H9 (cell line): ENCODE results near the gene SOBP. TPM values are rescaled to one million over a fixed set of nuclear protein-coding genes. Genes with fewer than 3 reads are reported as not detected.

Experiments used
- DNase-seq: peaks from one replicate; pipeline ENCODE4 v3.0.0-alpha.2; 2017
- H2AFZ ChIP-seq: one replicate; pipeline ENCODE4 v1.6.1; 2013; ENCODE audit warnings: mild to moderate bottlenecking, low read length, control low read depth, moderate library complexity
- H2AK5ac ChIP-seq: 2 replicates; pipeline ENCODE4 v1.6.1; 2013; ENCODE audit warnings: low read length, control low read depth, mixed read lengths; ENCODE audit not compliant: insufficient read length
- H2BK120ac ChIP-seq: one replicate; pipeline ENCODE4 v1.6.1; 2013; ENCODE audit warnings: low read depth, mild to moderate bottlenecking, low read length, control low read depth, inconsistent platforms; ENCODE audit not compliant: poor library complexity, severe bottlenecking
- H2BK12ac ChIP-seq: 2 replicates; pipeline ENCODE4 v1.6.1; 2013; ENCODE audit warnings: low read length, control low read depth, mixed read lengths, low read depth; ENCODE audit not compliant: insufficient read length
- H2BK15ac ChIP-seq: 2 replicates; pipeline ENCODE4 v1.6.1; 2013; ENCODE audit warnings: low read depth, low read length, control low read depth
- H2BK20ac ChIP-seq: one replicate; pipeline ENCODE4 v1.6.1; 2013; ENCODE audit warnings: low read depth, mild to moderate bottlenecking, low read length, control low read depth, inconsistent platforms; ENCODE audit not compliant: poor library complexity, severe bottlenecking
- H2BK5ac ChIP-seq: 2 replicates; pipeline ENCODE4 v1.6.1; 2013; ENCODE audit warnings: low read length, control low read depth, mixed read lengths; ENCODE audit not compliant: insufficient read length
- H3K14ac ChIP-seq: 2 replicates; pipeline ENCODE4 v1.6.1; 2013; ENCODE audit warnings: low read length, control low read depth; ENCODE audit not compliant: insufficient read depth
- H3K18ac ChIP-seq: 2 replicates; pipeline ENCODE4 v1.6.1; 2013; ENCODE audit warnings: low read depth, mild to moderate bottlenecking, mixed read lengths, low read length, control low read depth; ENCODE audit not compliant: insufficient read length
- H3K23ac ChIP-seq: 2 replicates; pipeline ENCODE4 v1.6.1; 2013; ENCODE audit warnings: low read length, control low read depth, mixed read lengths, low read depth; ENCODE audit not compliant: insufficient read length
- H3K23me2 ChIP-seq: 2 replicates; pipeline ENCODE4 v1.6.1; 2013; ENCODE audit warnings: low read depth, mild to moderate bottlenecking, mixed read lengths, low read length, control low read depth; ENCODE audit not compliant: insufficient read length, poor library complexity, severe bottlenecking
- H3K27ac ChIP-seq: 2 replicates; pipeline ENCODE4 v1.5.1; 2013; ENCODE audit warnings: low read length, control low read depth, mixed read lengths, low read depth; ENCODE audit not compliant: insufficient read length
- H3K27me3 ChIP-seq: 2 replicates; pipeline ENCODE4 v1.6.1; 2013; ENCODE audit warnings: low read length, control low read depth, inconsistent platforms; ENCODE audit not compliant: insufficient read depth
- H3K4ac ChIP-seq: 2 replicates; pipeline ENCODE4 v1.6.1; 2013; ENCODE audit warnings: low read depth, mild to moderate bottlenecking, control low read depth, inconsistent platforms, low read length, moderate library complexity
- H3K4me1 ChIP-seq: 2 replicates; pipeline ENCODE4 v1.6.1; 2013; ENCODE audit warnings: low read length, control low read depth, inconsistent platforms; ENCODE audit not compliant: insufficient read depth
- H3K4me2 ChIP-seq: 2 replicates; pipeline ENCODE4 v1.6.1; 2013; ENCODE audit warnings: low read length, control low read depth, mixed read lengths; ENCODE audit not compliant: insufficient read length, insufficient read depth
- H3K56ac ChIP-seq: 2 replicates; pipeline ENCODE4 v1.6.1; 2013; ENCODE audit warnings: low read depth, mild to moderate bottlenecking, mixed read lengths, low read length, control low read depth; ENCODE audit not compliant: insufficient read length
- H3K79me1 ChIP-seq: 2 replicates; pipeline ENCODE4 v1.6.1; 2013; ENCODE audit warnings: low read depth, mild to moderate bottlenecking, moderate library complexity, low read length, control low read depth, inconsistent platforms; ENCODE audit not compliant: insufficient read depth, poor library complexity, severe bottlenecking
- H3K79me2 ChIP-seq: 2 replicates; pipeline ENCODE4 v1.6.1; 2013; ENCODE audit warnings: low read length, control low read depth, inconsistent platforms; ENCODE audit not compliant: insufficient read depth
- H3K9ac ChIP-seq: 2 replicates; pipeline ENCODE4 v1.6.1; 2013; ENCODE audit warnings: low read length, control low read depth, mixed read lengths; ENCODE audit not compliant: insufficient read length; ENCODE audit errors: extremely low read depth
- H3K9me3 ChIP-seq: one replicate; pipeline ENCODE4 v1.6.1; 2013; ENCODE audit warnings: low read depth, low read length, inconsistent platforms; ENCODE audit not compliant: control insufficient read depth
- H3T11ph ChIP-seq: one replicate; pipeline ENCODE4 v1.6.1; 2013; ENCODE audit warnings: mild to moderate bottlenecking, low read length, control low read depth, inconsistent platforms
- H4K20me1 ChIP-seq: one replicate; pipeline ENCODE4 v1.6.1; 2013; ENCODE audit not compliant: control insufficient read depth, insufficient read length, insufficient read depth
- H4K5ac ChIP-seq: 2 replicates; pipeline ENCODE4 v1.6.1; 2013; ENCODE audit warnings: low read depth, mild to moderate bottlenecking, mixed read lengths, low read length, control low read depth; ENCODE audit not compliant: insufficient read length
- H4K8ac ChIP-seq: replicated peaks from 2 replicates; pipeline ENCODE4 v1.6.1; 2013; ENCODE audit warnings: low read length, control low read depth, mixed read lengths, low read depth; ENCODE audit not compliant: insufficient read length
- H4K91ac ChIP-seq: 2 replicates; pipeline ENCODE4 v1.6.1; 2013; ENCODE audit warnings: low read depth, mild to moderate bottlenecking, moderate library complexity, mixed read lengths, low read length, control low read depth; ENCODE audit not compliant: insufficient read length
- H3K27ac Mint-ChIP-seq, 3 experiments: 2 replicates in 2 of 3; 3 replicates in 1 of 3; pipeline ENCODE4 v1.8.0; 2020 to 2021; ENCODE audit warnings: mixed read lengths in 3 of 3, mild to moderate bottlenecking in 1 of 3, moderate library complexity in 1 of 3
- H3K27me3 Mint-ChIP-seq: 2 replicates; pipeline ENCODE4 v1.8.0; 2021; ENCODE audit warnings: low read depth, mild to moderate bottlenecking, moderate library complexity, mixed read lengths
- H3K36me3 Mint-ChIP-seq, 3 experiments: 2 replicates in 2 of 3; 3 replicates in 1 of 3; pipeline ENCODE4 v1.8.0; 2020 to 2021; ENCODE audit warnings: low read depth in 3 of 3, mixed read lengths in 3 of 3; ENCODE audit not compliant: insufficient read depth in 1 of 3
- H3K4me1 Mint-ChIP-seq, 2 experiments: 2 replicates each; pipeline ENCODE4 v1.8.0; 2020; ENCODE audit warnings: mixed read lengths in 2 of 2
- H3K4me3 Mint-ChIP-seq, 2 experiments: 2 replicates in 1 of 2; 3 replicates in 1 of 2; pipeline ENCODE4 v1.8.0; 2020 to 2021; ENCODE audit warnings: mild to moderate bottlenecking in 2 of 2, mixed read lengths in 2 of 2, moderate library complexity in 1 of 2
- H3K9me3 Mint-ChIP-seq, 2 experiments: 2 replicates in 1 of 2; 3 replicates in 1 of 2; pipeline ENCODE4 v1.8.0; 2020; ENCODE audit warnings: mild to moderate bottlenecking in 2 of 2, mixed read lengths in 2 of 2, moderate library complexity in 1 of 2
- WGBS: extraction: QIAGEN DNeasy Blood & Tissue Kit; methylation state at CpG from one replicate; pipeline ENCODE4 v1.1.7; 2013; ENCODE audit warnings: missing lambda C conversion rate, low lambda C conversion rate, mixed read lengths; ENCODE audit not compliant: insufficient read length; ENCODE audit errors: extremely low coverage; 5-methylcytosine and 5-hydroxymethylcytosine counted together
- total RNA-seq: library from RNA; stranded (reverse); gene quantifications from 2 replicates; pipeline ENCODE4 v1.2.1, GENCODE V29; 2021
- TF ChIP-seq, protein P1 (sequence below): fragments of 200-600 bp; sonication (generic); conservative IDR thresholded peaks from 3 replicates; pipeline ENCODE4 v1.8.0; 2021; ENCODE audit warnings: antibody characterized with exemption, mild to moderate bottlenecking

The SOBP gene
- total RNA-seq, 1 experiment from 2014 or later = 4.3 TPM

DNA sequence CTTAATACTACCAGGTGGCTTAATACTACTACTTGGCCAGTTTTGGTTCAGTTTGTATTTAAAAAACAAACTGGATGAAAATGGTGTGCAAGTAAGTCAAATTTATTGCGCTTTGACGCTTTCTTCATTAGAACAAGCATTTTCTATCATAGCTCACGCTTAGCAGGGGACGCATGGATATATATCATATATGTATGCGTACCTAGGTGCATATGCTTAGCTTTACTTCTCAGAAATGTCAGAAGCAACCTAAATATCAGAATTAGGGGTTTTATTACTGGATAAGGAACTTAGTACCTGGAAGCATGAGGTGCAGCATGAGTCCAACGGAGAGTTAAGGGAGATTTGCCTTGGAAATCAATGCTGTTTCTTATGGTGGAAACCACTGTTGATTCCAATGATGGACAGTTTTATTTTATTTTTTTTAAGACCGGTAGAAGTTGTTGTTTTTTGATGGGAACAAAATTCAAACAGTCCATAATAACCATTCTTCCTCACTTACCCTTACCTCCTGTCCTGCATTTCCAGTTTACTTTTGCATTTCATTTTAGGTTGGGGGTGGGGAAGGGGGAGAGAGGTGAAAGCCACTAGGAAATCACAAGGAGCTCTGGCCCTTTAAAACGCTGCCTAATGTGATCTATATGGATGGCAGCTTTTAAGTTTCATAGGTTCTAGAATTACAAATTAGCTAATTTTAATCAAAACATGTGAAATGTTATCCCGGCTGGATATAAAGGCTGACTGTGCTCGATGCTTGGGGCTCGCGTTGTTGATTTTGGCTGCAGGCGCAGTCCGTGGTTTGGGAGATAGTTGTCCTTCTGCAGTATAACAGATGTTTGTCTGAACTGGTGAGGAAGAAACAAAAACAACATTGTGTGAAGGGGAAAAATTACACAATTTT lies 2.1 kb downstream of the SOBP start:
- no CpG with 5 or more reads among the region's 14 CpGs for WGBS
- no peak overlapping the region for H2BK120ac ChIP-seq
- Mint-ChIP-seq H3K4me3 (peak overlapping the region in 1 of 2 experiments; percentile 88; a peak in 2 of 5 replicates), H3K9me3 (no peaks in the 10 kb centered on the region; a peak in 1 of 5 replicates), H3K4me1 (peaks cover 12 to 18% of the 10 kb centered on the region in 2 experiments), H3K27ac (no peak overlapping the region), H3K27me3 (peaks cover 25% of the 10 kb centered on the region), H3K36me3 (no peaks in the 10 kb centered on the region)
- peak overlapping the region; percentile 98 for H3K4me2 ChIP-seq
- no peaks in the 10 kb centered on the region for H3K79me2 ChIP-seq
- H2AK5ac ChIP-seq = no peak overlapping the region
- no peak overlapping the region for H3K9ac ChIP-seq
- no peak overlapping the region for H3T11ph ChIP-seq
- H4K20me1 ChIP-seq = no peaks in the 10 kb centered on the region
- H3K4me1 ChIP-seq = peaks cover 8% of the 10 kb centered on the region
- no peak overlapping the region for H2BK12ac ChIP-seq
- H2AFZ ChIP-seq = no peak overlapping the region
- no peak overlapping the region for H3K27ac ChIP-seq
- H3K23ac ChIP-seq = no peak overlapping the region
- no peak overlapping the region for H2BK20ac ChIP-seq
- no peak overlapping the region for H3K18ac ChIP-seq
- H4K8ac ChIP-seq = no peak overlapping the region
- H3K79me1 ChIP-seq = no peaks in the 10 kb centered on the region
- no peak overlapping the region for H2BK5ac ChIP-seq
- H3K27me3 ChIP-seq = peaks cover 20% of the 10 kb centered on the region
- no peak overlapping the region for H3K14ac ChIP-seq
- H3K23me2 ChIP-seq = peaks cover 36% of the 10 kb centered on the region
- H3K4ac ChIP-seq = no peak overlapping the region
- H2BK15ac ChIP-seq = no peak overlapping the region
- no peak overlapping the region for H3K56ac ChIP-seq
- TF ChIP-seq, protein P1, sequence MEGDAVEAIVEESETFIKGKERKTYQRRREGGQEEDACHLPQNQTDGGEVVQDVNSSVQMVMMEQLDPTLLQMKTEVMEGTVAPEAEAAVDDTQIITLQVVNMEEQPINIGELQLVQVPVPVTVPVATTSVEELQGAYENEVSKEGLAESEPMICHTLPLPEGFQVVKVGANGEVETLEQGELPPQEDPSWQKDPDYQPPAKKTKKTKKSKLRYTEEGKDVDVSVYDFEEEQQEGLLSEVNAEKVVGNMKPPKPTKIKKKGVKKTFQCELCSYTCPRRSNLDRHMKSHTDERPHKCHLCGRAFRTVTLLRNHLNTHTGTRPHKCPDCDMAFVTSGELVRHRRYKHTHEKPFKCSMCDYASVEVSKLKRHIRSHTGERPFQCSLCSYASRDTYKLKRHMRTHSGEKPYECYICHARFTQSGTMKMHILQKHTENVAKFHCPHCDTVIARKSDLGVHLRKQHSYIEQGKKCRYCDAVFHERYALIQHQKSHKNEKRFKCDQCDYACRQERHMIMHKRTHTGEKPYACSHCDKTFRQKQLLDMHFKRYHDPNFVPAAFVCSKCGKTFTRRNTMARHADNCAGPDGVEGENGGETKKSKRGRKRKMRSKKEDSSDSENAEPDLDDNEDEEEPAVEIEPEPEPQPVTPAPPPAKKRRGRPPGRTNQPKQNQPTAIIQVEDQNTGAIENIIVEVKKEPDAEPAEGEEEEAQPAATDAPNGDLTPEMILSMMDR = no peak
- DNase-seq = no peak
- no peak overlapping the region for H4K5ac ChIP-seq
- H4K91ac ChIP-seq = no peak overlapping the region
- H3K9me3 ChIP-seq = no peaks in the 10 kb centered on the region
